ENCODE data around the gene TEAD1. TPM values are rescaled to one million over a fixed set of nuclear protein-coding genes. Genes with fewer than 3 reads are reported as not detected.

TEAD1 gene
- total and polyA plus RNA-seq, 10 of the 15 experiments (the other 5 are each of a cell fraction or from before 2014, with no cell fraction given): 0.01 to 0.59 (median 0.04) TPM; not detected in 6

GRCh38 chr11:12951376-12951775, 277.2 kb downstream of the TEAD1 start:
- no peak for ATAC-seq
- POLR2A ChIA-PET: no interaction called here
- no peak for FAIRE-seq
- TF ChIP-seq EP300 (IDR thresholded peaks at IDR 0.05; ENCODE audit: borderline replicate concordance in 1 of 2, control insufficient read depth in 1 of 2, low read depth in 2 of 2, low read length in 2 of 2) (no peak), ZNF622 (IDR thresholded peaks at IDR 0.05) (no peak), TBL1XR1 (IDR thresholded peaks at IDR 0.05; ENCODE audit: low read depth, low read length) (no peak), ZNF217 (IDR thresholded peaks at IDR 0.05) (no peak), CTCF (IDR thresholded peaks at IDR 0.05 in 2 of 3, conservative IDR thresholded peaks at IDR 0.05 in 1 of 3; ENCODE audit: control insufficient read depth in 2 of 3, extremely low read depth in 1 of 3, insufficient read depth in 1 of 3, low read depth in 3 of 3, low read length in 3 of 3) (no peak), HDAC6 (IDR thresholded peaks at IDR 0.05; ENCODE audit: unreplicated experiment) (no peak), PAX5 (IDR thresholded peaks at IDR 0.05; ENCODE audit: borderline replicate concordance, low read depth, low read length) (no peak), PBX3 (IDR thresholded peaks at IDR 0.05; ENCODE audit: insufficient replicate concordance, low read depth, low read length) (no peak), RFX5 (IDR thresholded peaks at IDR 0.05; ENCODE audit: low read depth, low read length) (no peak), CBX3 (IDR thresholded peaks at IDR 0.05; ENCODE audit: borderline replicate concordance, low read depth) (no peak), SPI1 (IDR thresholded peaks at IDR 0.05; ENCODE audit: borderline replicate concordance, insufficient read depth, low read depth, low read length) (no peak)
- Histone ChIP-seq H3K27ac (ENCODE audit: control insufficient read depth, insufficient read depth) (no peak overlapping the region), H3K36me3 (ENCODE audit: control insufficient read depth in 2 of 2, insufficient read depth in 2 of 2, low read length in 1 of 2) (no peaks in the 10 kb centered on the region), H4K20me1 (ENCODE audit: control insufficient read depth, insufficient read depth) (no peaks in the 10 kb centered on the region), H3K4me2 (ENCODE audit: control insufficient read depth, insufficient read depth) (no peak overlapping the region), H2AFZ (ENCODE audit: control insufficient read depth, low read depth, low read length) (no peak overlapping the region), H3K4me1 (ENCODE audit: control insufficient read depth, insufficient read depth, low read length) (no peaks in the 10 kb centered on the region), H3K9ac (ENCODE audit: control insufficient read depth, insufficient read depth, low read length) (no peak overlapping the region), H3K79me2 (ENCODE audit: control insufficient read depth, insufficient read depth, low read length) (no peaks in the 10 kb centered on the region), H3K27me3 (replicated peaks in 1 of 2; ENCODE audit: control insufficient read depth in 2 of 2, insufficient read depth in 2 of 2, low read length in 1 of 2) (no peaks in the 10 kb centered on the region), H3K9me3 (replicated peaks; ENCODE audit: control insufficient read depth, insufficient read depth, low read length) (no peaks in the 10 kb centered on the region), H3K4me3 (no peak overlapping the region)
- CTCF ChIA-PET: no interaction called here
- intact Hi-C loops (cut with micrococcal nuclease; ENCODE audit: unreplicated experiment) (no loop called here), in situ Hi-C loops (cut with MboI) (loop anchor here (25.0 kb wide), 1 partner anchor 236 kb away; no protein-coding TSS in a partner anchor)
- DNase-seq (ENCODE audit: low read depth, low spot score): no peak
- BruUV-seq (replicated peaks): no TSS peak
- RAD21 ChIA-PET (ENCODE audit: unreplicated experiment): no interaction called here
- SMC1A ChIA-PET (ENCODE audit: uncharacterized antibody, unreplicated experiment): no interaction called here
- 9% methylated on average over 1 of the region's 1 CpG for WGBS (ENCODE audit: insufficient coverage, insufficient replicate concordance, low lambda C conversion rate, missing lambda C conversion rate)
